Adrenal gland (tissue), 12 donors: ENCODE results near the gene C14orf132. TPM values are rescaled to one million over a fixed set of nuclear protein-coding genes. Genes with fewer than 3 reads are reported as not detected.

Source experiments
- DNase-seq, 7 donors: peaks; one replicate each; pipeline ENCODE4 v3.0.0-alpha.2; 2019 to 2020
- H3K27ac ChIP-seq, 5 donors: fragments of 200-600 bp; sonication (generic) in 4 of 5; 1 replicate in 3 of 5; 2 replicates in 2 of 5; pipeline versions ENCODE4 v1.5.1 to v1.8.0; 2016 to 2020; ENCODE audit warnings: mild to moderate bottlenecking in 1 of 5
- H3K27me3 ChIP-seq: fragments of 200-600 bp; 2 replicates; pipeline ENCODE4 v1.8.0; 2021
- H3K36me3 ChIP-seq, 2 donors: fragments of 200-600 bp; replicated peaks in 1 of 2; 1 replicate in 1 of 2; 2 replicates in 1 of 2; pipeline versions ENCODE4 v1.5.1 to v1.8.0; 2018 to 2022
- H3K4me1 ChIP-seq, 2 donors: fragments of 200-600 bp; replicated peaks in 1 of 2; 1 replicate in 1 of 2; 2 replicates in 1 of 2; pipeline versions ENCODE4 v1.5.1 to v1.8.0; 2018 to 2021
- H3K4me3 ChIP-seq, 4 donors: fragments of 200-600 bp; sonication (generic) in 3 of 4; one replicate each; pipeline ENCODE4 v1.5.1; 2016 to 2018
- H3K9me3 ChIP-seq, 3 donors: fragments of 200-600 bp; sonication (generic) in 1 of 3; replicated peaks in 1 of 3; 1 replicate in 2 of 3; 2 replicates in 1 of 3; pipeline versions ENCODE4 v1.5.1 to v1.8.0; 2016 to 2021
- CTCF ChIP-seq, 6 experiments: fragments of 450-650 bp in 4 of 6; fragments of 200-600 bp in 2 of 6; sonication (generic) in 1 of 6; IDR thresholded peaks; 1 replicate in 5 of 6; 2 replicates in 1 of 6; pipeline versions ENCODE4 v1.5.1 to v1.8.0; 2016 to 2021; ENCODE audit warnings: antibody characterized with exemption in 6 of 6, mild to moderate bottlenecking in 2 of 6, moderate library complexity in 1 of 6
- POLR2A ChIP-seq, 2 donors: fragments of 450-650 bp; IDR thresholded peaks; one replicate each; pipeline ENCODE4 v1.6.1; 2017; ENCODE audit warnings: antibody characterized with exemption in 2 of 2, mild to moderate bottlenecking in 2 of 2, moderate library complexity in 1 of 2
- WGBS, 4 donors: extraction: QIAGEN DNeasy Blood & Tissue Kit in 2 of 4; methylation state at CpG; one replicate each; pipeline versions ENCODE4 v1.1.5 to v1.1.7; 2013 to 2017; 5-methylcytosine and 5-hydroxymethylcytosine counted together
- intact Hi-C, 2 donors: fragments of 100-400 bp; cut with DNase I; formaldehyde crosslinking; loops; one replicate each; pipeline versions ENCODE4 v1.14.1 to v1.15.0; 2022 to 2023
- polyA plus RNA-seq, 3 donors: library from polyadenylated mRNA; stranded (reverse); fragments of 200-250 nt in 2 of 3; fragments of 350-450 nt in 1 of 3; fragmentation: Illumina TruSeq in 1 of 3; extraction: RNeasy Lipid Tissue Mini Kit (QIAGEN cat#74804) in 1 of 3; gene quantifications; one replicate each; pipeline ENCODE4 v1.2.3, GENCODE V29; 2013 to 2014
- total RNA-seq, 9 donors: library from RNA; depleted of rRNA in 4 of 9; stranded (reverse); fragments of >200 nt in 4 of 9; fragments of 120-200 nt in 1 of 9; fragmentation: NEBNext Ultra II Directional in 1 of 9; extraction: Animal tissue kit (Norgen Biotek cat#: 25700) in 1 of 9; gene quantifications; one replicate each; pipeline versions ENCODE4 v1.1.0 to v1.2.4, GENCODE V29; 2013 to 2023
- donor health status: healthy with polysubstance abuse.
- donor health status: Bipolar disorder and iron deficiency.
- donor health status: DM: yes; HTN: yes; CAD: no.
- donor health status: DM: no; HTN: no; CAD: no.
- donor health status: DM: no; HTN: no; CAD: no.
- donor health status: DM: yes; HTN: yes; CAD: no.

C14orf132 gene
- total and polyA plus RNA-seq, 12 donors = 4.5 to 34.8 (median 11.8) TPM

- no peak for DNase-seq
- Histone ChIP-seq H3K4me1 (peaks cover 0 to 6% of the 10 kb centered on the region in 2 donors), H3K27me3 (no peaks in the 10 kb centered on the region), H3K4me3 (no peak overlapping the region), H3K36me3 (peaks cover 0 to 11% of the 10 kb centered on the region in 2 donors), H3K9me3 (no peaks in the 10 kb centered on the region), H3K27ac (no peak overlapping the region)
- intact Hi-C loops = no loop called here
- WGBS, 4 donors = 49 to 62% (median 54%) methylated on average over 3 of the region's 3 CpGs
- TF ChIP-seq CTCF (IDR thresholded peaks at IDR 0.05) (no peak), POLR2A (IDR thresholded peaks at IDR 0.05) (no peak)
Observed at GRCh38 chr14:96086032-96086431, 46.9 kb downstream of the C14orf132 start.

GRCh38 chr14:96086574-96087077 lies 47.5 kb downstream of the C14orf132 start:
- WGBS, 4 donors = 85 to 95% (median 91%) methylated on average over 15 to 18 of the region's 18 CpGs
- no peak for DNase-seq
- Histone ChIP-seq H3K36me3 (peaks cover 0 to 11% of the 10 kb centered on the region in 2 donors), H3K27ac (no peak overlapping the region), H3K9me3 (no peaks in the 10 kb centered on the region), H3K4me3 (no peak overlapping the region), H3K27me3 (no peaks in the 10 kb centered on the region), H3K4me1 (peaks cover 0 to 6% of the 10 kb centered on the region in 2 donors)
- intact Hi-C loops = no loop called here
- no peak for TF ChIP-seq CTCF (IDR thresholded peaks at IDR 0.05)

GRCh38 chr14:96088074-96088473 lies 48.9 kb downstream of the C14orf132 start:
- H3K4me3 ChIP-seq = no peak overlapping the region
- 80 to 90% (median 87%) methylated on average over 7 of the region's 7 CpGs for WGBS, 4 donors
- no peaks in the 10 kb centered on the region for H3K27me3 ChIP-seq
- DNase-seq = peak in 1 of 7 donors; percentile 53
- no peak overlapping the region for H3K27ac ChIP-seq
- intact Hi-C loops = no loop called here
- no peaks in the 10 kb centered on the region for H3K9me3 ChIP-seq
- H3K4me1 ChIP-seq = peaks cover 0 to 6% of the 10 kb centered on the region in 2 donors
- TF ChIP-seq POLR2A (IDR thresholded peaks at IDR 0.05) (no peak), CTCF (IDR thresholded peaks at IDR 0.05) (no peak)
- peaks cover 0 to 11% of the 10 kb centered on the region in 2 donors for H3K36me3 ChIP-seq

- peaks cover 0 to 6% of the 10 kb centered on the region in 2 donors for H3K4me1 ChIP-seq
- TF ChIP-seq CTCF (IDR thresholded peaks at IDR 0.05) (no peak), POLR2A (IDR thresholded peaks at IDR 0.05) (no peak)
- 89 to 95% (median 91%) methylated on average over 6 to 8 of the region's 8 CpGs for WGBS, 4 donors
- H3K4me3 ChIP-seq = no peak overlapping the region
- intact Hi-C loops = no loop called here
- H3K27me3 ChIP-seq = no peaks in the 10 kb centered on the region
- H3K9me3 ChIP-seq = no peaks in the 10 kb centered on the region
- H3K27ac ChIP-seq = no peak overlapping the region
- peak in 1 of 7 donors; percentile 46 for DNase-seq
- peaks cover 0 to 11% of the 10 kb centered on the region in 2 donors for H3K36me3 ChIP-seq
Observed at GRCh38 chr14:96088481-96088880, 49.3 kb downstream of the C14orf132 start.
